CD1c-positive myeloid dendritic cell (primary cell): ENCODE measurements around the gene WDR11.

Experiments
- DNase-seq: peaks from one replicate; pipeline ENCODE4 v3.0.0-alpha.2; 2016; ENCODE audit errors: extremely low spot score

WDR11 gene

GRCh38 chr10:120946497-120946896 is 95.3 kb downstream of the WDR11 start:
- no peak for DNase-seq

DNA sequence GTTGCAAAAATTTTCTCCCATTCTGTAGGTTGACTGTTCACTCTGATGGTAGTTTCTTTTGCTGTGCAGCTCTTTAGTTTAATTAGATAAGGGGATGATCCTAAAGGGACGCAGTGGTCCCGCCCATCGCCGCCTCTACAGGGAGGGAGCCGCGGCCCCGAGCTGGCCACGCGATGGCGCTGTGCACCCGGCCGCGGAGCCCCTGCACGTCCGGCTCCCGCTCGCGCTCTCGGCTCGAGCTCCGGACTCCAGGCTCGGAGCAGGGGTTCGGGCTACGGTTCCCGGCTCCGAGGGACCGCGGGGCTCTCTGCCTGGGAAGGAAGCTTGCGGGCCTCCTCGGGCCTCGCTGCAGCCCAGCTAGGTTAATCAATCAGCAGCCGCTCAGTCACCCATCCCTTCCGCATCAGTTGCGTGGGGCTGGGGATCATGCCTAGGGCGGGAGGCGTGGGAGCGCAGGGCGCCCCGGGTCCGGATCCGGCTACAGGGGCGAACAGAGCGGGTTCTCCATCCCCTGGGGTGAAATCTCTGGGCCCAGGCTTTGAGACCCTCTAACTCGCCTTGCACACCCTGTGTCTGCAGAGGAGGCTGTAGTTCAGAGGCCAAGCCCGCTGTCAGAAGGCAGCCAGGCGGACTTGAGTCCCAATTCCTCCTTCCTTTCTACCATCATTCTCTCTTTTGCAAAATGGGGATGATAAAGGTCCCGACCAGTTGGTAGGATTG is 97.9 kb downstream of the WDR11 start:
- DNase-seq = peak; percentile 67

- DNase-seq = no peak
Observed at GRCh38 chr10:120949609-120950031, 98.5 kb downstream of the WDR11 start.

- DNase-seq = no peak
Observed at GRCh38 chr10:120950051-120950561, 98.9 kb downstream of the WDR11 start.

DNA sequence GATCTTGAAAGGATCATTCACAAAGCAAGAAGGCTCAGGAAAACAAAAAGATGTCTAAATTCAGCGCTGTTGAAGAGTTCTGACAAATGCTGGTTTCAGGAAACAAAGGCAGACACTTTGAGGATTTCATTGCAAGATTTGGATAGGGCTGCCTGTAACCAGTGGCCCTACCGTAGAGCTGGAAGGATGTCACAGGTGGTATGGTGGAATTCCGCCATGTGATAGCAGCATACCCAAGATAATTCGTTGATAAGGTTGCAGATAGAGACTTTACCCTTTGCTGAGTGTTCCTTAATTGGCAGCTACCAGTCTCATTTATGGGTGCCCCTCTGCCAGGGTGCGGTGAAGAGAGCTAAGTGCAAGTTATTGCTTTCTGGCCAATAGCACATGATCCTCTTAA is 100.1 kb downstream of the WDR11 start:
- DNase-seq = no peak

- no peak for DNase-seq
Observed at GRCh38 chr10:120953897-120954296, 102.7 kb downstream of the WDR11 start.
